ENCODE data around the gene PGA4.

PGA4 gene

GRCh38 chr11:61259363-61259762 is 37.2 kb downstream of the PGA4 start:
- ChIA-PET POLR2A (interaction anchor here (1.0 kb wide), 1 partner anchor 22 kb away, joined by 3 read pairs; no protein-coding TSS in a partner anchor), CTCF (no interaction called here)
- no peak overlapping the region for H3K27ac ChIP-seq (ENCODE audit: extremely low read depth, low read depth, low read length)
- H3K36me3 ChIP-seq (ENCODE audit: control insufficient read depth in 2 of 2, insufficient read depth in 1 of 2, low read length in 2 of 2): peaks cover 0 to 12% of the 10 kb centered on the region in 2 experiments; a peak in 2 of 3 replicates
- H3K4me1 ChIP-seq (ENCODE audit: control insufficient read depth, insufficient read depth, low read length): no peaks in the 10 kb centered on the region
- H3K4me3 ChIP-seq (ENCODE audit: low read depth, low read length): no peak overlapping the region
- TF ChIP-seq SP3 (tag by site-specific recombination; IDR thresholded peaks at IDR 0.05) (no peak), ZNF600 (tag by site-specific recombination; IDR thresholded peaks at IDR 0.05) (no peak), ZNF426 (tag by site-specific recombination; IDR thresholded peaks at IDR 0.05) (no peak), ZNF112 (tag by site-specific recombination; IDR thresholded peaks at IDR 0.05) (no peak), GFI1B (tag by site-specific recombination; IDR thresholded peaks at IDR 0.05) (no peak), ZSCAN16 (tag by site-specific recombination; IDR thresholded peaks at IDR 0.05) (no peak), PRDM2 (tag by site-specific recombination; IDR thresholded peaks at IDR 0.05; ENCODE audit: borderline replicate concordance) (no peak)
- TF ChIP-seq, protein P1, sequence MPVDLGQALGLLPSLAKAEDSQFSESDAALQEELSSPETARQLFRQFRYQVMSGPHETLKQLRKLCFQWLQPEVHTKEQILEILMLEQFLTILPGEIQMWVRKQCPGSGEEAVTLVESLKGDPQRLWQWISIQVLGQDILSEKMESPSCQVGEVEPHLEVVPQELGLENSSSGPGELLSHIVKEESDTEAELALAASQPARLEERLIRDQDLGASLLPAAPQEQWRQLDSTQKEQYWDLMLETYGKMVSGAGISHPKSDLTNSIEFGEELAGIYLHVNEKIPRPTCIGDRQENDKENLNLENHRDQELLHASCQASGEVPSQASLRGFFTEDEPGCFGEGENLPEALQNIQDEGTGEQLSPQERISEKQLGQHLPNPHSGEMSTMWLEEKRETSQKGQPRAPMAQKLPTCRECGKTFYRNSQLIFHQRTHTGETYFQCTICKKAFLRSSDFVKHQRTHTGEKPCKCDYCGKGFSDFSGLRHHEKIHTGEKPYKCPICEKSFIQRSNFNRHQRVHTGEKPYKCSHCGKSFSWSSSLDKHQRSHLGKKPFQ (tag by site-specific recombination; IDR thresholded peaks at IDR 0.05): no peak
- no peaks in the 10 kb centered on the region for H3K9me3 ChIP-seq (ENCODE audit: control insufficient read depth, insufficient read depth, low read depth, low read length)

- CTCF ChIA-PET: interaction anchor here (1.0 kb wide), 1 partner anchor 10 kb away, joined by 4 read pairs; no protein-coding TSS in a partner anchor
- Histone ChIP-seq H3K9me3 (ENCODE audit: control insufficient read depth, insufficient read depth, low read depth, low read length) (no peaks in the 10 kb centered on the region), H3K4me1 (ENCODE audit: control insufficient read depth, insufficient read depth, low read length) (no peaks in the 10 kb centered on the region), H3K27ac (ENCODE audit: extremely low read depth, low read depth, low read length) (no peak overlapping the region), H3K4me3 (ENCODE audit: low read depth, low read length) (no peak overlapping the region), H3K36me3 (ENCODE audit: control insufficient read depth in 2 of 2, insufficient read depth in 1 of 2, low read length in 2 of 2) (peaks cover 0 to 5% of the 10 kb centered on the region in 2 experiments; a peak in 2 of 3 replicates)
- TF ChIP-seq EGR2 (tag by site-specific recombination; IDR thresholded peaks at IDR 0.05; ENCODE audit: low read depth) (no peak), ZNF610 (tag by site-specific recombination; IDR thresholded peaks at IDR 0.05; ENCODE audit: borderline replicate concordance) (no peak), ZFP37 (tag by site-specific recombination; IDR thresholded peaks at IDR 0.05) (no peak), ZNF394 (tag by site-specific recombination; IDR thresholded peaks at IDR 0.05; ENCODE audit: borderline replicate concordance) (no peak), ZNF585B (tag by site-specific recombination; IDR thresholded peaks at IDR 0.05) (no peak), ZNF561 (tag by site-specific recombination; IDR thresholded peaks at IDR 0.05; ENCODE audit: borderline replicate concordance) (no peak), ZNF221 (tag by site-specific recombination; IDR thresholded peaks at IDR 0.05; ENCODE audit: borderline replicate concordance) (no peak)
- TF ChIP-seq, protein P2, sequence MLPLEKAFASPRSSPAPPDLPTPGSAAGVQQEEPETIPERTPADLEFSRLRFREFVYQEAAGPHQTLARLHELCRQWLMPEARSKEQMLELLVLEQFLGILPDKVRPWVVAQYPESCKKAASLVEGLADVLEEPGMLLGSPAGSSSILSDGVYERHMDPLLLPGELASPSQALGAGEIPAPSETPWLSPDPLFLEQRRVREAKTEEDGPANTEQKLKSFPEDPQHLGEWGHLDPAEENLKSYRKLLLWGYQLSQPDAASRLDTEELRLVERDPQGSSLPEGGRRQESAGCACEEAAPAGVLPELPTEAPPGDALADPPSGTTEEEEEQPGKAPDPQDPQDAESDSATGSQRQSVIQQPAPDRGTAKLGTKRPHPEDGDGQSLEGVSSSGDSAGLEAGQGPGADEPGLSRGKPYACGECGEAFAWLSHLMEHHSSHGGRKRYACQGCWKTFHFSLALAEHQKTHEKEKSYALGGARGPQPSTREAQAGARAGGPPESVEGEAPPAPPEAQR (tag by site-specific recombination; IDR thresholded peaks at IDR 0.05): no peak
- POLR2A ChIA-PET: no interaction called here
Observed at GRCh38 chr11:61264371-61264770, 42.2 kb downstream of the PGA4 start.
